Ramos (cell line): ENCODE data around the gene DBH.
"Not testable (repeated sequence)": the region's sequence is repeated elsewhere in the genome, so short reads cannot be mapped to it uniquely, and the experiment has no call there.

Experiments used
- in situ Hi-C: fragments of 300-500 bp; cut with MboI; formaldehyde crosslinking; loops from one replicate; pipeline ENCODE4 v1.14.3; 2022; ENCODE audit warnings: low sequenced_read_pairs; ENCODE audit not compliant: unreplicated experiment

DBH gene

DNA sequence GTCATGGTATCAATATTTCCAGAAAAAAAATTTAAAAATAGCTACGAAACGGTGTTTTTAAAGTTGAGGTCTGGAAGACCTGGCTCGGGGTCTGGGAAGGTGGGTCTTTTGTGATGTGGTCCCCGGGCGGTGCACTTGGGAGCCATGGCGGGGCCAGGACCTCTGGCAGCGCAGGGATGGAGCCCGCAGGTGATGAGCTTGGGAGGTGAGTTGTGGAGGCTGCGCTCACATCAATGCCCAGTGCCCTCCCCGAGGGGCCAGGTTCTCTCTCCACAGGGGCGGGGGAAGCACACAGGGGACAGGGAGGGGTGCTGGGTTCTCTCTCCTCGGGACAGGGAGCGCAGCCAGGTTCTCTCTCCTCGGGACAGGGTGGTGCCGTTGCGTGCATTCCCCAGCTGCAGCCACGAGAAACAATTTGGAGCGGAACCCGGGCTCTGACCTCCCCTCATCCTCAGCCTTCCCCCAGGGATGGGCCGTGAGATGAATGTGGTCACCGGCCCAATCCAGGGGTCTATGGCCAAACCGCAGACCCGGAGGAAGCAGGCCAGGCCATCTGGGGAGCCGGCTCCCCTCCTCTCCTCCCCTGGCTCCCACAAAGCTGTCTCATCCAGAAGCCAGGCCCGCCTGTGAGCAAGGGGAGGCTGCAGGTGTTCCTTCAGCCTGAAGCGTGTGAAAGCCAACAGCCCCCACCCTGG, 25.8 kb downstream of the DBH start:
- in situ Hi-C loops: no loop called here

DNA sequence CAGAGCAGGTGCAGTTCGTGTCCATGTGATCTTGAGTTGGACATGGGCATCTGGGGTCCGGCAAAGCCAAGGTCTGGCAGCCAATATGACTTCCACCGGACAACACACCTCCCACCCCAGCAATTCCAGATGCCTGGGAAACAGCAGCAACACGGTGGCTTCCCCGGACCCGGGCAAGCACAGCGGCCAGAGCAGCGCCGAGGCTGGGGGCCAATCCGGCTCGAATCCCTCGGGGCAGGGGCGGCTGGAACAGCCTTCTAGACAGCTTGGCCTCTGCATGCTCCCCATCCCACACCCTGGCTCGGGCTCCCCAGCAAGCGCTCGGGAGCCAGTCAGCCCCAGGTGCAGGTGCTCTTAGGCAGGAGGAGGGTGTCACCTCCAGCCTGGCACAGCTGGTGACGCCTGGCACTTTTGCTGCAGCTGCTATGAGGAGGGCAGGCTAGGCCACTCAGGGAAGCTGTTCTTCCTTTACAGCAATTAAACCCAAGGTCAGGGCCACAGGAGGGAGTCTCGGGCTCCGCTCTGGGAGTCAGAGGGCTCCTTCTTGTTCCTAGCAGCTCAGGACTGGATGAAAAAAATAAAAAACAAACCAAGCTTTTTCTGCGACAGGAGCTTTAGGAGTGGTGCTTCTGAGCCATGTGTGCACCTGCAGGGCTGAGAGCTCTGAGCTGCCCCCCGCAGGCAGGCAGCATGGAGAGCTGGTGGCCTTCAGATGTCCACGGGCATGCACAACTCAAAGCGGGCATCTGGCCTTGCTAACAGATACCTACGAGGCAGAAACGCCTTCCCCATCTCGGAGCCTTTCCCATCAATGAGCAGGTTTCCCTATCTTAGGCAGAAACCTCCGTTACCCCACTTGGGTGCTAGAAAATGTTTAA, 28.2 kb downstream of the DBH start:
- in situ Hi-C loops: no loop called here

DNA sequence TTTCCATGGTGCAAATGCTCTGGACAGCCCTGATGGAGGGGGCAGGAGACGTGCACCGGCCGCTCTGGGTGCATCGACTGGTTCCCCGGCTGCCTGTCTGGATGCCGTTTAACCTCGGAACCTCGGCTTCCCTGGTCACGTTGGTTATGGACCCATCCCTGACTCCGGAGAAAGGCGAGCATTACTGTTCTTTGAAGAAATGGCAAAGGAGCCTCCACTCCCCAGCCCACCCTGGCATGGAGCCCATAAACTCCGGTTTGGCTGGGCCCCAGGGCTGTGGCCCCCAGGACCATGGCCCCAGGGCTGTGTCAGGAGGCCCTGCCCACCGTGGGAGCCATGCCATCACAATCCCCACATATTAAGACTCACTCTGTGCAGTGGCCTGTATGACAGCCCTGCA, 28.9 kb downstream of the DBH start:
- in situ Hi-C loops: no loop called here

DNA sequence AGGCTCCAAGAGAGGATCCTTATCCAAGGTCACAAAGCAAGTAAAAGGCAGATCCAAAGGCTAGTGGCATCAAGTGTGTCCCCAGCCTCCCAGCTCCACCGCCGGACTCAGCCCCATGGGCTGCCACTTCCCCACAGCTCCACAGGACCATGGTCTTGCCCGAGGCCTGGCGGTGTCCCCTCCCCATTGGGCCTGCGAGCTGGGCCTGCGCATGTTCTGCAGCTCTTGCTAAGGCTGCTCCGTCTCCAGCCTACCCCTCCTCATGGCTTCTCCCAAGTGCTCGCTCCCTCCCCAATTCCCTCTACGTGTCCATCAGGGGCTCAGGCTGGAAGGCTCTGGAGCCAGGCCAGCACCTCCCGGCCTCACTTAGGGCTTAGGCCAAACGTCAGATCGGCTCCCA, 29.4 kb downstream of the DBH start:
- in situ Hi-C loops: no loop called here

DNA sequence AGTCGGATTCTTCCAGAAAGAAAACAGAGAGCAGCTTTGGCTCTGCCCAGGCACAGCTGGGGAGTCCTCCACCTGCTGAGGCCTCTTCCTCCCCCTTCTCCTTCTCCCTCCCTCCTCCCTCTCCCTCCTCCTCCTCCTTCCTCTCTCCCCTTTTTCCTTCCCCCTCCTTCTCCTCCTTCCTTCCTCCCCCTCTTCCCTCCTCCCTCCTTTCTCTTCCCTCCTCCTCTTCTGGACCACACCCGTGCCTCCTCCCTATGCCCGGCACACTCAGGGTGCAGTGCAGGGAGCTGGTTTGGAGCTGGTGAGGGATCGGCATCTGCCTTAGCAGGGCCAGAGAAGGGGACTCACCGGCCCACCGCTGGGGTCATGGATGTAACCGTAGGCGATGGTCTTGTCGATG, 30.2 kb downstream of the DBH start:
- in situ Hi-C loops: no loop called here

DNA sequence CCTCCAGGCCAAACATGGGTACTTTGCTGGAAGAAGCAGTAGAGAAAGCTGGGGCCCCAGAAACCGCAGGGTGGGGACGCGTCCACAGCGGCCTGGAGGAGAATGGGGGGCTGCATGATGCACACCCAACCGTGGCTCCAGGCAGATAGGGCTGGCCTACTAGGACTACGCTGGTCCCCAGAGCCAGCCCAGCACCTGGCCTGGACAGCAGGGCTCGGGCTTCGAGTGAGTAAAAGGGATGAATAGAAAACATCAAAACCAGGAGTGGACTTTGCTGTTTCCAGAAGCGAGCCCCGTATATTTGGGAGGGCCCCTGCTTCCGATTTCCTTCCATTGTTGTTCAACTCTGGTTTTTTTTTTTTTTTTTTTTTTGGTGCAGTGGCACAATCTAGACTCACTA, 30.7 kb downstream of the DBH start:
- in situ Hi-C loops: no loop called here

DNA sequence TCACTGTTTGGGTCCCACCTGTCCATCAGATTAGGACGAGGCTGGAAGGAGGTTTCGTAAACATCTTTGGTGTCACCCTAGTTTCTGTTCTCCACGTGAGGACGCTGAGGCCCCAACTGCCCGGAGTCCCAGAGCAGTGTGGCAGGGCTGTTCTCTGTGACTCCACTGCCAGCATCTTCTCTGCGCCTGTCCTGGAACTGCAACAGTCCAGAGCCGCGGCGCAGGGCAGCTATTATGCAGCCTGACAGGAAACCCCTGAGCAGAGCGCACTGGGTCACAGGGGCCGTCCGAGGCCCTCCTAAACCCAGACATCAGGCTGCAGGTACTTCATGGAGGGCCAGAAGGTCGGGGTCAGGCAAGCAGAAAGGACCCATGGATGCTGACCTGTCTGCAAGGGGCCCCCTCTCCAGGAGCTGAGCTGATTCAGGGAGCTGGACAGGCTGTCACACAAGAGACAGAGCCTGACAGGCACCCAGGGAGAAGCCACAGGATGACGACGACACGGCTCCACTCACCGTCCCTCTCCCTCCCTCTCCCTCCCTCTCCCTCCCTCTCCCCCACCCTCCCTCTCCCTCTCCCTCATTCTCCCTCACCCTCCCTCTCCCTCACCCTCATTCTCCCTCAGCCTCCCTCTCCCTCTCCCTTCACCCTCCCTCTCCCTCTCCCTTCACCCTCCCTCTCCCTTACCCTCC, 31.7 kb downstream of the DBH start:
- in situ Hi-C loops: no loop called here

DNA sequence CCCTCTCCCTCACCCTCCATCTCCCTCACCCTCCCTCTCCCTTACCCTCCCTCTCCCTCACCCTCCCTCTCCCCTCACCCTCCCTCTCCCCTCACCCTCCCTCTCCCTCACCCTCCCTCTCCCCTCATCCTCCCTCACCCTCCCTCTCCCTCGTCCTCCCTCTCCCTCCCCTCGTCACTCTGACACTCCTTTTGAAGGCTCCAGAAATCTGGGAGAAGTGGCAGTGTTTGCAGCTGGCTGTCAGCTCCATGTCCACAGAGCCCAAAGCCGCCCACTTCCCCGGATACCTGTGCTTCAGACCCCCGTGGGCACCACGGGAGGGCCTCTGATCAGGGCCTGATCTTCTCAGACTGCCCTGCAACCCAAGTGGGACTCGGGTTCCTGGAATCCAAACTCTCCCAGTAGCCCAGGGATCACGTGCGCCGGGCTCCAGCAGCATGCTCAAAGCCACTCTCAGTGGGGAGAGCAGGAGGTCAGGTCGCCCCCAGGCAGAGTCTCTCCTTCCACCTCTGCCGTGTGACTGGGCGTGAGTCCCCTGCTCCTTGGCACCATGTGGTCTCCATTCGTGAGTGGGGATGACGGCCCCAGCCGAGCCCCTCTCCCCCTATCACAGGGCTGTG, 33.1 kb downstream of the DBH start:
- in situ Hi-C loops: no loop called here

DNA sequence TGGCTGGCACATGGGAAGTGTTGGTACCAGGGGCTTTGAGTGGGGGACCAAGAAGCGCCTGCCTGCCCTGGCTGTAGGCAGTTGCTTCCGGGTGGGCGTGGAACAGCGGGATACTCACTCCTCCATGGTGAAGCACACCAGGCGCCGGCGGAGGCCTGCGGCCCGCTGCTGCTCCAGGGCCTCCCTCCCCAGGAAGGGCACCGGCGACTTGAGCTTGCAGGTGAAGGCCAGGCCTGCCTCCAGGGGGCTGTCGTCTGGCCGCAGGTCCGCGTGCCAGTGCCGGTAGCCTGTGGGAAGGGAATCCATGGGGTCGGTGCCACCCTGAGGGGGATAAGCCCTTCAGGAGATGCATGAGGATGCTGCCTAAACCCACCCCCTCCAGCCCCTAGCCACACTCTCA, 34.3 kb downstream of the DBH start:
- in situ Hi-C loops: no loop called here

DNA sequence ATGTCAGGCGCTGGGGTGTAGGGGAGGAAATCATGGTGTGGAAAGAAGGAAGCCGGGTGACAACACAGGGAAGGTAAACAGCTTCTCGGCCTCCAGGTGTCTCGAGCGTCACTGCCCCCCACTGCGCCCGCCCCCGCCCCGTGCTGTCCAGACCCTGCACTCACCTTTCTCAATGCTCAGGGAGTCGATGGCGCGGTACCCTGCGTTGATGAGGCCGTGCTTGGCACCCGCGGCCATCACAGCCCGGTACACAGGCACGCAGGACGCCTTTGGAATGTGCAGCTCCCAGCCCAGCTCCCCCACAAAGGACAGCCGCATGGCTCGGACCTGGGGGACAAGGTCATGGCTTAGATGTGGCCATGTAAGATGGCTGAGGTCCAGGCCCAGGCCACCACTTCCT, 35.2 kb downstream of the DBH start:
- in situ Hi-C loops: no loop called here

DNA sequence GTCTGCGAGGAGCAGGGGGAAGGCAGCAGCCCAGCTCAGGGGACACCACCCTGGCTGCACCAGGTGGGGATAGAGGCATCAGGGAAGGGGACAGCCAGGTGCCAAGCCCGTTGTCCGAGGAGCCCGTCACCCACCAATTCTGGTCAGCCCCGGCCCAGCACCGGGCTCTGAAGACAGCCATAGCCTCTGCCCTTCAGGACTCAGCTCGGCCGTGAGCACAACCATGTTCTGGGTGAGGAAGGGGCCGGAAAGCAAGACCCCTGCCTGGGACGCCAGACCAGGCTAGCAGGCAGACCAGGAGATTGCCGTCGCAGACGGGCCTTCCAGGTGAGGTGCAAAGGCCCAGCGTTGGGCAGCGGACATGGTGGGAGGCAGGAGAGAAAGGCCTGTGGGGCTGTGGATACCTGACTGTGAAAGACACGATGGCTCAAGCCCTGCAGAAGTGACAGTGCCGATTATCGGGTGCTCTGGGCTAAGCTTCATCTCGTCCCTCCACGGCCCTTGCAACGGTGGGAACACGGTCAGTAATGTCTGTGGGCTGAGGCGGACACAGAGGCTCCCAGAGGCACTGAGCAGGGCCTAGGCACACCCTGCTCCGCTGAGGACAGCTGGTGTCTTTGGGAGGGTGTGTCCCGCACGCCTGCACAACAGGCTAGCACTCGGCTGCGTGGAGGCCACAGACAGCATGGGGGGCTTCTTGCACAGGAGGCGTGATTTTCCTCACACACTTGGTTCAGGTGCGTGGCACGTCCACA, 36.5 kb downstream of the DBH start:
- in situ Hi-C loops: no loop called here

DNA sequence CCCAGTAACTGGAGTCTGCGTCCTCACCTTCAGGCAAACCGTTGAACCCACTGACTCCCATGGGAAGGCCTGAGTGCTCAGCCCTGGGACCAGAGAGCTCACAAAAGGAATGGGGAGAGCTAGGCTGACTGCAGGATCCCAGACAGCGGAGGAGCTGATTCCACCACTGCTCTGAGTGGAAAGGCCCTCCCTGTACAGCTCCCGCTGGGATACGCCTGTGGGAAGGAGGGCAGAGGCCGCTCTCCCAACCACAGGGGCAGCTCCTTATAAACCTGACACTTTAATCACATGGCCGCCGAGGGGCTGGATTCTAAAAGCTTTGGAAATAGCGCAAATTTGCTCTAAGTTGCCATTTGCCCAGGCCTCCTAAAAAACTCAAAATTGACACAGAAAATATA, 37.1 kb downstream of the DBH start:
- in situ Hi-C loops: no loop called here

DNA sequence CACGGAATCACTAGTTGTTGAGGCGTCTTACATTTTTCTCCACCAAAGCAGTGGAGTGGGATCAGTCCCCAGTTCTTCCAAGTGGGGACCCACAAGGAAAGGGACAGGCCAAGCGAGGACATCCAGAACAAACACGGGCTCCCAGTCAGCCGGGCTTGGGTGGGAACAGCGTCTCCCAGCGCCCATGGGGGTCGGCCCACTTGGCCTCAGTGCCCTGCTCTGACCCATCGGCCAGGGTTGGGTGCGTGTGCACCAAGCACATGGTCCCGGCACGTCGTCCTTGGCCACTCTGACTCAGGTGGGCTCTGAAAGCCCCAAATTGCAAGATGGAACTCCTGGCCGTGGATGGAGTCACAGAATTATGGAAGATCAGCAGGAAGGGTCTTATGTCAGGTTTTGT, 37.9 kb downstream of the DBH start:
- in situ Hi-C loops: no loop called here

DNA sequence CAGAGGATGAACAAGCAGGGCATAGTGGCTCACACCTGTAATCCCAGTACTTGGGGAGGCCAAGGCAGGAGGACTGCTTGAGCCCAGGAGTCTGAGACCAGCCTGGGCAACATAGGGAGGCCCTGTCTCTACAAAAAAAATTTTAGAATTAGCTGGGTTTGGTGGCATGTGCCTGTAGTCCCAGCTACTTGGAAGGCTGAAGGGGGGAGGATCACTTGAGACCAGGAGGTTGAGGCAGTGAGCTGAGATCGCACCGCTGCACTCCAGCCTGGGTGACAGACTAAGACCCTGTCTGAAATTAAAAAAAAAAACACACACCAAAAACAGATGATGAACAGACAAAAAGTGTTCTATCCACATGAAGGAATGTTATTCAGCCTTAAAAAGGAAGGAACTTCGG, 39.6 kb downstream of the DBH start:
- in situ Hi-C loops: not testable (repeated sequence)

DNA sequence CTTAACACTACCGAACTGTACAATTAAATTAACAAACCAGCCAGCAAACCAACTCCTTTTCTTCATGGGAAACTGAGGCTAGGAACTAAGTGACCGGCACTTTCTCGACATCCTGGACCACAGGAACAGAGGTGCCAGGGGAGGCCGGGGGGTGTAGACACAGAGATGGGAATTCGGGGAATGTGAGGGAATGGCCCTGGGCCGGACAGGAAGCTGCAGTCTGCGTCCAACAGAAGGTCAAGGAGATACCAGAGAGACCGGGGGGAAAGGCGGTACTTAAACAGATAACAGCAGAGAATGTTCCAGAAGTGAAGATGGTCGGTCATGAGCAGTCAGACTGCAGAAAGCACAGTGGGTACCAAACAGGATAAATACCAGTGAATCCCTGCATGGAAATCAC, 40.3 kb downstream of the DBH start:
- in situ Hi-C loops: no loop called here

DNA sequence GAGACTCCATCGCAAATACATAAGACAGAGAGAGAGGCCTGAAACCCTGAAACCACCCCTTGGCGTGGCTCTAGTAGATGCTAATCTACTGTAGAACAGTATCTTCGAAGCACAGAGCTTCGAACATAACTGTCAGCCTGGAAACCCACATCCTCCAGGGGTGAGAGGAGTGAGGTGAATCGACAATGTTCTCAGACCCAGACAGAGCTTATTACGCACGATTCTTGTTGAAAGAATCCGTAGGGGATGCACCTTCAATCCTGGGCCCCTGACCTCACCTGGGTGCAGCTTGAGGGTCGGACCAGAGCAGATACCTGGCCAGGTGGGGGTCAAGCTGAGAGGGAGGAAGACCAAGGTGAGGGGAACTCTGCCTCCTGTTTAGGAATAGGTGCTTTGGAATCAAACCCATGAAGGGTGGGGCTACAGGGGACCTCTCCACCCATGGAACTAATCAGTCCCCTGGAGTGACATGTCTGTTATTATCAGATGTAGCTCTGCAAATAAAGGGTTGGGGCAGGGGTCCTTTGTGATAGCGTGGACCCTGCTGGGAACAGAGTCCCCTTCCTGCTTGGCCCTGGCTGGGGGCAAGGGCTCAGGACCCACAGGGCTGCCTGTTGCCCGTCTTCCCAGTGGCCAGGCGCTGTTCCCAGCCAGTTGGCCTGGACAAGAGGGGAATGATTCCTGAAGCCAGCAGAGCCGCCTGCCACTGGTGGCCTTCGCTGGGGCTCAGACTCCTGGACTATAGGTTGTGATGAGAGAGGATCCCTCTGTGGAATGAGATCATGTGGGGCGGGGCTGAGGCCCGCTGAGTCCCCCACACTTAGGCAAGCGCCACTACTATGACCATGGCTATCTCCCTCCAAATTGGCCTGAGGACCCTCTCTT, 41.2 kb downstream of the DBH start:
- in situ Hi-C loops: no loop called here

DNA sequence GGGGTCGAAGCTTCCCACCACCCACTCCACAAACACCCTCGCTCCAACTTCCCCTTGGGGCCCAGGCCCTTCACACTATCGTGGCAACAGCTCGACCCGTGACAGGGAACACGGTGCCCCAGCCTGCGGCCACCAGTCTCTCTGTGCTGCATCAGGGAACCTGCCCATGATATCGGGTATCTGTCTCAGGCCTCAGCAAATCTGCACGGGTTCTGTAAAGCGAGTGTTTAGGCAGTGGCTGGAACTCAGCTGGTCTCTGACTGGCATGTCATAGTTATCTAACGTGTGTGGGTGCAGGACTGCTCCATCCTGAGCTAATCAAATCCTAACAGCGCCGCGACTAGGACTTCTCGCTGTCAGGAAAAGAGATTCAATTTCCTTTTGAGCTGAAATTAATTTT, 42.9 kb downstream of the DBH start:
- in situ Hi-C loops: no loop called here

DNA sequence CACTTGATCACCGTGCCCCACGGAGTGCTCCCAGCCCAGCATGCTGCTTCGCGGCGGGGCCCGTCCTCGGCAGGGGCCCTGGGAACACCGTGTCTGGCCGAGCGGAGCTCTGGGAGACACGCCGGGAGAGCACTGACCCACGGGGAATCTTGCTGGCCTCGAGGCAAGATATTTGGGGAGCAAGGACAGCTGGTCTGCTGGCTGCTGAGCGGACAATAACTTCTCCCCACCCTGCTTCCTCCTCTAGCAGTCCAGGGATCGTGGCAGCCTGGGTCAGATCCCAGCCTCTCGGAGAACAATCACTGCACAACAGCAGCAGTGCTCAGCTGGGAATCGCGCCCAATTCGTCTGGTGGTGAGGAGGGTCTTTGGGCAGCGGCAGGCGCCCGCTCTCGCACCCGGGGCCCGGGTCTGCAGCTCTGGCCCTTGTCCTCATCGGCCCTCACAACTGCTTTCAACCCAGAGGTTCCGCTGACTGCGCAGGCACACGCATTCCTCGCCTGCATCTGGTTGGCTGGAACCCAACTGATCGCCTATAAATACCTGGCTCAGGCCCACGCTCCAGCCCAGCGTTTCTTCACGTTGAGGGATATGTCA, 43.4 kb downstream of the DBH start:
- in situ Hi-C loops: no loop called here
